Right lobe of liver (tissue), 6 donors: ENCODE data around the gene GRIP1. TPM values are rescaled to one million over a fixed set of nuclear protein-coding genes. Genes with fewer than 3 reads are reported as not detected.

Source experiments
- ATAC-seq, 4 donors: fragments of 200-7000 bp; cut with Tn5 transposase; one replicate each; pipeline ENCODE4 v1.9.1; 2020; ENCODE audit warnings: mild to moderate bottlenecking in 4 of 4, moderate library complexity in 4 of 4
- DNase-seq, 3 donors: peaks; one replicate each; pipeline ENCODE4 v3.0.0-alpha.2; 2020
- H3K27ac ChIP-seq, 3 donors: fragments of 200-600 bp; one replicate each; pipeline ENCODE4 v1.8.0; 2022
- H3K27me3 ChIP-seq, 2 donors: fragments of 200-600 bp; one replicate each; pipeline ENCODE4 v1.8.0; 2022
- H3K36me3 ChIP-seq, 4 donors: fragments of 200-600 bp; sonication (generic) in 1 of 4; one replicate each; pipeline versions ENCODE4 v1.5.1 to v1.8.0; 2017 to 2022; ENCODE audit warnings: control low read depth in 1 of 4
- H3K4me1 ChIP-seq, 4 donors: fragments of 200-600 bp; sonication (generic) in 1 of 4; one replicate each; pipeline versions ENCODE4 v1.5.1 to v1.8.0; 2017 to 2022; ENCODE audit warnings: control low read depth in 1 of 4
- H3K4me3 ChIP-seq, 3 donors: fragments of 200-600 bp; one replicate each; pipeline ENCODE4 v1.8.0; 2022
- H3K9me3 ChIP-seq, 4 donors: fragments of 200-600 bp; sonication (generic) in 1 of 4; one replicate each; pipeline versions ENCODE4 v1.5.1 to v1.8.0; 2017 to 2022; ENCODE audit warnings: control low read depth in 1 of 4
- POLR2A ChIP-seq: fragments of 450-650 bp; IDR thresholded peaks from one replicate; pipeline ENCODE4 v1.6.1; 2017; ENCODE audit warnings: antibody characterized with exemption, mild to moderate bottlenecking
- whole genome bisulfite sequencing: methylation state at CpG from one replicate; pipeline ENCODE4 v1.1.6; 2018; ENCODE audit warnings: low coverage, low lambda C conversion rate; ENCODE audit not compliant: insufficient coverage; ENCODE audit errors: missing lambda C conversion rate; 5-methylcytosine and 5-hydroxymethylcytosine counted together
- intact Hi-C, 2 donors: fragments of 100-400 bp; cut with DNase I; formaldehyde crosslinking; loops; one replicate each; pipeline versions ENCODE4 v1.11.2 to v1.14.1; 2022
- total RNA-seq, 6 experiments: library from RNA; depleted of rRNA in 2 of 6; stranded (reverse); fragments of >200 nt in 2 of 6; fragmentation: NEBNext Ultra II Directional in 3 of 6; extraction: Animal tissue kit (Norgen Biotek cat#: 25700) in 3 of 6; gene quantifications; one replicate each; pipeline versions ENCODE4 v1.1.0 to v1.2.4, GENCODE V29; 2016 to 2023
- TF ChIP-seq, protein P1 (sequence below), 4 donors: fragments of 200-600 bp in 3 of 4; fragments of 450-650 bp in 1 of 4; IDR thresholded peaks; one replicate each; pipeline versions ENCODE4 v1.5.1 to v1.8.0; 2016 to 2022; ENCODE audit warnings: antibody characterized with exemption in 4 of 4, mild to moderate bottlenecking in 2 of 4
- donor health status: DM: no; HTN: yes; CAD: no.
- donor health status: DM: no; HTN: no; CAD: no.
- donor health status: DM: no; HTN: no; CAD: no.
- donor health status: DM: no; HTN: yes; CAD: no.
- donor health status: DM: no; HTN: yes; CAD: no.

GRIP1 gene
- total RNA-seq, 6 experiments from 2014 or later: 0.22 to 0.78 (median 0.26) TPM; not detected in 3

DNA sequence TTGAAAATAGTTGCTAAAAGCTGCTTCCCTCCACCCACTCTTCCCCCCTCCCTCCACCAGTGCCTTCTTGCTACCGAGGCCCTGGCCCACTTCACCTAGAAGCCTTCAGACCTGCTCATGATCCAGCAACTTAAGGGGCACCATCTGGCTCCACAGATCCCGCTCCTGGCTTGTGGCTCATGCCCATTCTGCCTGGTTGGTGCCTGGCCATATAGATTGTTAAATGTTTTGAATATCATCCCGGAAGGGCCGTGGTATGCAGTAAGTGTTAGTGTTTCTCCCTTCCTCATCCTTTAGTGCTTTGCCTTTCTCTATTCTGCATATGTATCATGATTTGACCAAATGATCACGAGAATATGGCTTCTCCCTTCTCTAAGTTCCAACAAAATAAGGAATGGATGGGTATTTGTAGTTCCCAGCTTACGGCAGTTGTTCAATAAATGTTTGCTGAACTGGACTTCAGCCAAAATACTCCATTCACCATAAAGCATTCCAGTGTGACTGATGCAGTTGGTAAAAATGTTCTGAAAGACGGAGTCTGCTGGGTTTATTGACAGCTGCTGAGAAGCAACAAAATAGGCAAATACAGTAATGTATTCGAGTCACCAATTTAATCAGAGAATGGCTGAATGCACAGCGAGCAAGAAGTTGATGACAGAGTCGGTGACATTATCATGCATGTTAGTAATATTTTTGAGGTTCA lies 30.7 kb downstream of the GRIP1 start:
- intact Hi-C loops: no loop called here
- Histone ChIP-seq H3K36me3 (no peaks in the 10 kb centered on the region), H3K4me1 (no peaks in the 10 kb centered on the region), H3K27ac (no peak overlapping the region), H3K27me3 (no peaks in the 10 kb centered on the region), H3K4me3 (no peak overlapping the region), H3K9me3 (no peaks in the 10 kb centered on the region)
- WGBS: 64% methylated on average over 10 of the region's 10 CpGs
- ATAC-seq (no peak), DNase-seq (no peak)
- TF ChIP-seq POLR2A: no peak
- TF ChIP-seq, protein P1, sequence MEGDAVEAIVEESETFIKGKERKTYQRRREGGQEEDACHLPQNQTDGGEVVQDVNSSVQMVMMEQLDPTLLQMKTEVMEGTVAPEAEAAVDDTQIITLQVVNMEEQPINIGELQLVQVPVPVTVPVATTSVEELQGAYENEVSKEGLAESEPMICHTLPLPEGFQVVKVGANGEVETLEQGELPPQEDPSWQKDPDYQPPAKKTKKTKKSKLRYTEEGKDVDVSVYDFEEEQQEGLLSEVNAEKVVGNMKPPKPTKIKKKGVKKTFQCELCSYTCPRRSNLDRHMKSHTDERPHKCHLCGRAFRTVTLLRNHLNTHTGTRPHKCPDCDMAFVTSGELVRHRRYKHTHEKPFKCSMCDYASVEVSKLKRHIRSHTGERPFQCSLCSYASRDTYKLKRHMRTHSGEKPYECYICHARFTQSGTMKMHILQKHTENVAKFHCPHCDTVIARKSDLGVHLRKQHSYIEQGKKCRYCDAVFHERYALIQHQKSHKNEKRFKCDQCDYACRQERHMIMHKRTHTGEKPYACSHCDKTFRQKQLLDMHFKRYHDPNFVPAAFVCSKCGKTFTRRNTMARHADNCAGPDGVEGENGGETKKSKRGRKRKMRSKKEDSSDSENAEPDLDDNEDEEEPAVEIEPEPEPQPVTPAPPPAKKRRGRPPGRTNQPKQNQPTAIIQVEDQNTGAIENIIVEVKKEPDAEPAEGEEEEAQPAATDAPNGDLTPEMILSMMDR (IDR thresholded peaks at IDR 0.05): no peak

DNA sequence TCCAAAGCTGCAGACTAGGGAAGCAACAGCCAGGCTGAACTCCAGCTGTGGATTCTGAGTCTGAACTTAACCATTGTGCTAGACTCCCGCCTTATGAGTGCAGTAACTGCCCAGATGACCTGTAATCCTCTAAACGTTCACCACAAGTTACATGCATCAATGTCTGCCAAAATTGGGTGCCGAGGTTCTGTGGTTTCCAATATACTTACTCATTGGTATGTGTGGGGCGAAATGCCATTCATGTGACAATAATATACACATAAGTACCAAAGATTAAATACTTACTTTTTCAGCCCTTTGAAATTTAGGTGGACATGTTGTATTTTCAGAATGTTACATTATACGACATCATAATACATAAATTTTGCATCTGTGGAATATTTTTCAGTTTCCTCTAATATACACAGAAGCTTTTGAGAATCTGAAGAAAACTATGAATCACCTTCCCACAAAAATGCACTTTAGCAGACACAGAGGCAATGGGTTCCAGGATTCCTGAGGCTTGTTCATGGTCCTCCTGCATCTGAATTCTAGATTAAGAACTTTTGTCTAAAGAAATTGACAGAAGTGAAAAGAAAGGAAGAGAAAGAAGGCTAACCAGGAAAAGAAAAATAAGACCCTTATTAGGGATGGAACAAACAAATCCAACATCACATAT lies 31.7 kb downstream of the GRIP1 start:
- WGBS: 66% methylated on average over 4 of the region's 5 CpGs
- intact Hi-C loops: no loop called here

DNA sequence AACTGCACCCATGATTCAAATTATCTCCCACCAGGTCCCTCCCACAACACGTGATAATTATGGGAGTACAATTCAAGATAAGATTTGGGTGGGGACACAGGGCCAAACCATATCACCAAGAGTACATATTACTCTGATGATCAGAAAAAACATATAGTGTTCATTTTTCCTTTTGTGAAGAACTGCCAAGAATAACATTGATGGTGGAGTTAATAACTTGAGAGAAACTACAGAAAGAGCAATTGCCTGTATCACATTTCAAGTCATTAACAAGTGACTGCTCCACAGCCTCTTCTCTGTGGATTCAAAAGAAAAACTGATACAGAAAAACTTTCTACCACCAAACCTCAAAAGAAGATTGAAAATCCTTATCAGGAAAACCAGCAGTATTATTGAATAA lies 34.7 kb downstream of the GRIP1 start:
- ATAC-seq (no peak), DNase-seq (no peak)
- H3K4me3 ChIP-seq: no peak overlapping the region
- TF ChIP-seq, protein P1 (IDR thresholded peaks at IDR 0.05): no peak
- TF ChIP-seq POLR2A: no peak
- no peaks in the 10 kb centered on the region for H3K27me3 ChIP-seq
- H3K36me3 ChIP-seq: no peaks in the 10 kb centered on the region
- intact Hi-C loops: no loop called here
- H3K9me3 ChIP-seq: no peaks in the 10 kb centered on the region
- H3K27ac ChIP-seq: no peak overlapping the region
- 13% methylated on average over 1 of the region's 1 CpG for WGBS
- no peaks in the 10 kb centered on the region for H3K4me1 ChIP-seq

More for the DNA sequence above, 31.7 kb downstream of the GRIP1 start:
- H3K36me3 ChIP-seq: no peaks in the 10 kb centered on the region
- H3K9me3 ChIP-seq: no peaks in the 10 kb centered on the region
- no peak for ATAC-seq
- TF ChIP-seq POLR2A: no peak
- TF ChIP-seq, protein P1 (IDR thresholded peaks at IDR 0.05): no peak
- H3K27ac ChIP-seq: no peak overlapping the region
- no peak overlapping the region for H3K4me3 ChIP-seq
- no peaks in the 10 kb centered on the region for H3K4me1 ChIP-seq
- H3K27me3 ChIP-seq: no peaks in the 10 kb centered on the region
- DNase-seq: no peak

DNA sequence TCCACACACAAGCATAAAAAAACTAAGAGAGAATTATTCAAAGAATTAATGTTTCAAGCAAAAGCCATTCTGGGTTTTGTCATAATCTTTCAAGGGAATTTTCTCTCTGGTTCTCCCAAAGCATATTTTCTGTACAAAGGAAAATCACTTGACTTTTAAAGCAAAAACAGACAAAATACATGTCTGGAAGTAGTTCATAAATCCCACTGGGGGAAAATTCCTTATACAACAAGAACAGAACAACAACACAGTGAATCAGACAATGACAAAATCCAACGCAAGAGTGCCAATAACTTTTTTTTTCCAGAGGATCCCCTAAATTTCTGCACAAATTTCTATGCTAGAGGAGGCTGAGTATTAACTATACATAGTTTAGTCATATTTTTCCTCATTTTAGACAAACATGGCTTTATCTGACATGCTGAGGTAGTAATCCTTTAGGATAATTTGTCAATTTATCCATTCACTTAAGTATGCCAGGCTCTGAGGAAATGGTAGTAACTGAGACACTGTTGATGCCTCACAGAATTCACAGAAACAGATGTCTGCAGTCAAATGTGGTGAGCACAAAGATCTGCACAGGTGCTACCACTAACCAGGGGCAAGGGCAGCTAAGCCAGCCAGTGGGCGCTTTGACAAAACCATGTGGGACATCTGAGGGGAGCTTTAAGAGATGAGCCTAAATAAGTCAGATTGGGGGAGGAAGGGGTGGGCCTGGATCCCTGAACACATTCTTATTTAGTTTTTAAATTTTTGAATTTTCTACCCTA lies 38.0 kb downstream of the GRIP1 start:
- whole genome bisulfite sequencing: 39% methylated on average over 2 of the region's 2 CpGs
- no peaks in the 10 kb centered on the region for H3K4me1 ChIP-seq
- ATAC-seq (no peak), DNase-seq (no peak)
- no peak overlapping the region for H3K27ac ChIP-seq
- H3K27me3 ChIP-seq: no peaks in the 10 kb centered on the region
- TF ChIP-seq, protein P1 (IDR thresholded peaks at IDR 0.05): no peak
- no peak for TF ChIP-seq POLR2A
- H3K9me3 ChIP-seq: no peaks in the 10 kb centered on the region
- intact Hi-C loops: no loop called here
- no peaks in the 10 kb centered on the region for H3K36me3 ChIP-seq
- no peak overlapping the region for H3K4me3 ChIP-seq
